ENCODE measurements around the gene ICAM3. TPM values are rescaled to one million over a fixed set of nuclear protein-coding genes. Genes with fewer than 3 reads are reported as not detected.

Gene ICAM3
- total RNA-seq, 1 experiment from 2014 or later: 10.5 TPM

DNA sequence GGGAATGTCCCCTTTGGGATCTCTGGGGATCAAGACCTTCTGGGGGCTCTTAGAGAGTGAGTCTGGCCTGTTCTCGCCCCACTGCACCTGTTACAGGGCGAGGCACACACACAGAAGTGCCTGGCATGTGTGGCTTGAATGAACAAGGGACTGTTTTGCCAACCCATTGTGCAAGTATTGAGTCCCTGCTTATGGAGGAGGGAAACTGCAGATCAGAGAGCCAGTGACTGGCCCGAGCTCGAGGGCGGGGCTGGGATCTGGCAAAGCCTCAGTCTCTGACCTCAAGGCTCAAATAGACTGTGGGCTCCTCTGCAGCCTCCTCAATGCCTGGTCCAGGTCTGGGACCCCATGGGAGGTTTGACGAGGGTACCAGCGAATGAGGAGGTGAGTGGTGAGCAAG lies 11.6 kb downstream of the ICAM3 start:
- peaks cover 10% of the 10 kb centered on the region for H3K36me3 ChIP-seq (ENCODE audit: control insufficient read depth, insufficient read depth, low read length)
- no peak overlapping the region for H3K4me3 ChIP-seq (ENCODE audit: low read depth in 2 of 2, low read length in 2 of 2)
- H3K9me3 ChIP-seq (ENCODE audit: control insufficient read depth, insufficient read depth, low read depth, low read length): no peaks in the 10 kb centered on the region
- no peak for TF ChIP-seq POLR2AphosphoS5 (IDR thresholded peaks at IDR 0.05; ENCODE audit: low read depth, low read length)
- no peak for TF ChIP-seq TCF7L2 (IDR thresholded peaks at IDR 0.05; ENCODE audit: low read depth, low read length)
- TF ChIP-seq, protein P1, sequence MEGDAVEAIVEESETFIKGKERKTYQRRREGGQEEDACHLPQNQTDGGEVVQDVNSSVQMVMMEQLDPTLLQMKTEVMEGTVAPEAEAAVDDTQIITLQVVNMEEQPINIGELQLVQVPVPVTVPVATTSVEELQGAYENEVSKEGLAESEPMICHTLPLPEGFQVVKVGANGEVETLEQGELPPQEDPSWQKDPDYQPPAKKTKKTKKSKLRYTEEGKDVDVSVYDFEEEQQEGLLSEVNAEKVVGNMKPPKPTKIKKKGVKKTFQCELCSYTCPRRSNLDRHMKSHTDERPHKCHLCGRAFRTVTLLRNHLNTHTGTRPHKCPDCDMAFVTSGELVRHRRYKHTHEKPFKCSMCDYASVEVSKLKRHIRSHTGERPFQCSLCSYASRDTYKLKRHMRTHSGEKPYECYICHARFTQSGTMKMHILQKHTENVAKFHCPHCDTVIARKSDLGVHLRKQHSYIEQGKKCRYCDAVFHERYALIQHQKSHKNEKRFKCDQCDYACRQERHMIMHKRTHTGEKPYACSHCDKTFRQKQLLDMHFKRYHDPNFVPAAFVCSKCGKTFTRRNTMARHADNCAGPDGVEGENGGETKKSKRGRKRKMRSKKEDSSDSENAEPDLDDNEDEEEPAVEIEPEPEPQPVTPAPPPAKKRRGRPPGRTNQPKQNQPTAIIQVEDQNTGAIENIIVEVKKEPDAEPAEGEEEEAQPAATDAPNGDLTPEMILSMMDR (IDR thresholded peaks at IDR 0.05): no peak
- TF ChIP-seq, protein P2, sequence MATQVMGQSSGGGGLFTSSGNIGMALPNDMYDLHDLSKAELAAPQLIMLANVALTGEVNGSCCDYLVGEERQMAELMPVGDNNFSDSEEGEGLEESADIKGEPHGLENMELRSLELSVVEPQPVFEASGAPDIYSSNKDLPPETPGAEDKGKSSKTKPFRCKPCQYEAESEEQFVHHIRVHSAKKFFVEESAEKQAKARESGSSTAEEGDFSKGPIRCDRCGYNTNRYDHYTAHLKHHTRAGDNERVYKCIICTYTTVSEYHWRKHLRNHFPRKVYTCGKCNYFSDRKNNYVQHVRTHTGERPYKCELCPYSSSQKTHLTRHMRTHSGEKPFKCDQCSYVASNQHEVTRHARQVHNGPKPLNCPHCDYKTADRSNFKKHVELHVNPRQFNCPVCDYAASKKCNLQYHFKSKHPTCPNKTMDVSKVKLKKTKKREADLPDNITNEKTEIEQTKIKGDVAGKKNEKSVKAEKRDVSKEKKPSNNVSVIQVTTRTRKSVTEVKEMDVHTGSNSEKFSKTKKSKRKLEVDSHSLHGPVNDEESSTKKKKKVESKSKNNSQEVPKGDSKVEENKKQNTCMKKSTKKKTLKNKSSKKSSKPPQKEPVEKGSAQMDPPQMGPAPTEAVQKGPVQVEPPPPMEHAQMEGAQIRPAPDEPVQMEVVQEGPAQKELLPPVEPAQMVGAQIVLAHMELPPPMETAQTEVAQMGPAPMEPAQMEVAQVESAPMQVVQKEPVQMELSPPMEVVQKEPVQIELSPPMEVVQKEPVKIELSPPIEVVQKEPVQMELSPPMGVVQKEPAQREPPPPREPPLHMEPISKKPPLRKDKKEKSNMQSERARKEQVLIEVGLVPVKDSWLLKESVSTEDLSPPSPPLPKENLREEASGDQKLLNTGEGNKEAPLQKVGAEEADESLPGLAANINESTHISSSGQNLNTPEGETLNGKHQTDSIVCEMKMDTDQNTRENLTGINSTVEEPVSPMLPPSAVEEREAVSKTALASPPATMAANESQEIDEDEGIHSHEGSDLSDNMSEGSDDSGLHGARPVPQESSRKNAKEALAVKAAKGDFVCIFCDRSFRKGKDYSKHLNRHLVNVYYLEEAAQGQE (IDR thresholded peaks at IDR 0.05; ENCODE audit: insufficient read depth in 1 of 2, low read depth in 2 of 2, low read length in 1 of 2): no peak
- TF ChIP-seq SIN3A (IDR thresholded peaks at IDR 0.05; ENCODE audit: borderline replicate concordance, insufficient read depth, low read depth, low read length): no peak
- BruUV-seq (replicated peaks): no TSS peak
- DNase-seq (ENCODE audit: low read depth, low spot score) (no peak), ATAC-seq (no peak)
- no peak overlapping the region for H3K27ac ChIP-seq (ENCODE audit: low read length)
- peaks cover 5% of the 10 kb centered on the region; the same call in 1 of the 2 replicates for H3K4me1 ChIP-seq (ENCODE audit: control insufficient read depth, insufficient read depth, low read length)
- intact Hi-C loops (cut with micrococcal nuclease; ENCODE audit: unreplicated experiment): no loop called here
- H3K27me3 ChIP-seq (ENCODE audit: control insufficient read depth, insufficient read depth, low read length): no peaks in the 10 kb centered on the region
- in situ Hi-C loops (cut with HindIII; ENCODE audit: low pct_unique_long_range_greater_than_20kb, low sequenced_read_pairs): no loop called here
- POLR2A ChIA-PET: no interaction called here
- CTCF ChIA-PET: no interaction called here

DNA sequence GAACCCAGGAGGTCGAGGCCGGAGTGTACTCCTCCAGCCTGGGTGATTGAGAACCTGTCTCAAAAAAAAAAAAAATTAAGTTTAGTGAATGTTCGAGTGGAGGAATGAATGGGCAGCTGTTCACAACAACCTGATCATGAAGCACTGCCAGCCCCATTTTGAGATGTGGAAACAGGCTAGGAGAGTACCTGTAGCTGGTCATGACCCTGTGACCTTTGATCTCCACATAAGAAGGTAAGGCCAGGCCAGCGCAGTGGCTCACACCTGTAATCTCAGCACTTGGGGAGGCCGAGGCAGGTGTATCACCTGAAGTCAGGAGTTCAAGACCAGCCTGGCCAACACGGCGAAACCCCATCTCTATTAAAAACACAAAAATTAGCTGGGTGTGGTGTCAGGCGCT lies 13.7 kb downstream of the ICAM3 start:
- no peaks in the 10 kb centered on the region for H3K4me1 ChIP-seq (ENCODE audit: control insufficient read depth, insufficient read depth, low read length)
- no peak overlapping the region for H3K27ac ChIP-seq (ENCODE audit: low read length)
- peaks cover 6% of the 10 kb centered on the region; the same call in 1 of the 2 replicates for H3K36me3 ChIP-seq (ENCODE audit: control insufficient read depth, insufficient read depth, low read length)
- ATAC-seq (no peak), DNase-seq (ENCODE audit: low read depth, low spot score) (no peak)
- in situ Hi-C loops (cut with HindIII; ENCODE audit: low pct_unique_long_range_greater_than_20kb, low sequenced_read_pairs) (no loop called here), intact Hi-C loops (cut with micrococcal nuclease; ENCODE audit: unreplicated experiment) (no loop called here)
- H3K27me3 ChIP-seq (ENCODE audit: control insufficient read depth, insufficient read depth, low read length): no peaks in the 10 kb centered on the region
- CTCF ChIA-PET: no interaction called here
- no peak for TF ChIP-seq POLR2AphosphoS5 (IDR thresholded peaks at IDR 0.05; ENCODE audit: low read depth, low read length)
- TF ChIP-seq SIN3A (IDR thresholded peaks at IDR 0.05; ENCODE audit: borderline replicate concordance, insufficient read depth, low read depth, low read length): no peak
- TF ChIP-seq, protein P1 (IDR thresholded peaks at IDR 0.05): no peak
- no peak for TF ChIP-seq TCF7L2 (IDR thresholded peaks at IDR 0.05; ENCODE audit: low read depth, low read length)
- POLR2A ChIA-PET: interaction anchor here (0.7 kb wide), 1 partner anchor 49 kb away, joined by 3 read pairs; no protein-coding TSS in a partner anchor
- H3K9me3 ChIP-seq (ENCODE audit: control insufficient read depth, insufficient read depth, low read depth, low read length): no peaks in the 10 kb centered on the region
- no peak overlapping the region for H3K4me3 ChIP-seq (ENCODE audit: low read depth in 2 of 2, low read length in 2 of 2)
- BruUV-seq (replicated peaks): no TSS peak
